22Rv1 (cell line): Measurements from ENCODE around the gene GPBAR1.

Experiments used
- ZFX ChIP-seq: fragments of 450-650 bp; IDR thresholded peaks from 2 replicates; pipeline ENCODE4 v1.6.1; 2017; ENCODE audit warnings: antibody characterized with exemption, borderline replicate concordance
- TF ChIP-seq, protein P1 (sequence below): fragments of 450-650 bp; IDR thresholded peaks from 2 replicates; pipeline ENCODE4 v1.5.1; 2017; ENCODE audit warnings: mild to moderate bottlenecking

DNA sequence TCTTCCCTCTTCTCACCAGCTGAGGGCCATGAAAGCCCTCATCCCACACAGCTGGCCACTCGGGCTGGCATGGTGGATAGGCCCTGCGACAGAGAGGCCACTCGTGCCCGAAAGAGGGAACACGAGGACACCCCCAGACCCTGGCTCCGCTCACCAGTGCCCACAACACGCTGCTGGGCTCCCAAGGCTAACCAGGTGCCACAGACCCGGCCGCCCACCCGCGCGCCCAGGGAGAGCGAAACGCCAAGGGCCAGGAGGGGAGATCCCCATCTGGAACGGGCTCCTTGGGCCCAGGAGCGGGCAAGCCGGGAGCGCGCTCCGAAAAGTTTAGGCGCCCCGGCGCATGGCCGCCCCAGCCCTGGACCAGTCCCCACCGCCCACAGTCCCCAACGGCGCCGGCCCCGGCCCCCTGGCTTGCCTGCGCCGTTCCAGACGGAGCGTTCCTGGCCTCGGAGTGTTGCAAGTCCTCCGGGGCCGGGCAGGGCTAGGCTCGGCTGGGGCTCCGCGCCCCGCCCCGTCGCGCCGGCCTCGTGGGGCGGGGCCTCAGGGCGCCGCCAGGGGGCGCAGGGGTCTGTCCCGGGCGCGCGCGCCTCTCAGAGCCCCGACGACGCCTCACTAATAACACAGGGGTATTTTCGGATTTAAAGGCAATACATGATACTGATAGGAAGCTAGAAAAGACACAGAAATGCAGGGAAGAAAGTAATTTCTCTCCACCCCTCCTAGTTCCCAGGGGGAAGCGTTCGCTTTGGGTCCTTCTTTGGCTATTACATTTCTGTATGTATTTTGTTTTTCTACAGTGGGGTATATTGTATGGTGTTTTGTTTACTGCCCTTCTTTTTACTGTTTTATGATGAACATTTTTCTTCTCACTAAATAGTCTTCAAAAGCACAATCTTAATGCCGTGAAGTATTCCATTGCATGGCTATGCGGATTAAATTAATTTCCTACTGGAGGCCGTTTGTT, 31.5 kb downstream of the GPBAR1 start, which contains the start of gene TMBIM1:
- TF ChIP-seq, protein P1, sequence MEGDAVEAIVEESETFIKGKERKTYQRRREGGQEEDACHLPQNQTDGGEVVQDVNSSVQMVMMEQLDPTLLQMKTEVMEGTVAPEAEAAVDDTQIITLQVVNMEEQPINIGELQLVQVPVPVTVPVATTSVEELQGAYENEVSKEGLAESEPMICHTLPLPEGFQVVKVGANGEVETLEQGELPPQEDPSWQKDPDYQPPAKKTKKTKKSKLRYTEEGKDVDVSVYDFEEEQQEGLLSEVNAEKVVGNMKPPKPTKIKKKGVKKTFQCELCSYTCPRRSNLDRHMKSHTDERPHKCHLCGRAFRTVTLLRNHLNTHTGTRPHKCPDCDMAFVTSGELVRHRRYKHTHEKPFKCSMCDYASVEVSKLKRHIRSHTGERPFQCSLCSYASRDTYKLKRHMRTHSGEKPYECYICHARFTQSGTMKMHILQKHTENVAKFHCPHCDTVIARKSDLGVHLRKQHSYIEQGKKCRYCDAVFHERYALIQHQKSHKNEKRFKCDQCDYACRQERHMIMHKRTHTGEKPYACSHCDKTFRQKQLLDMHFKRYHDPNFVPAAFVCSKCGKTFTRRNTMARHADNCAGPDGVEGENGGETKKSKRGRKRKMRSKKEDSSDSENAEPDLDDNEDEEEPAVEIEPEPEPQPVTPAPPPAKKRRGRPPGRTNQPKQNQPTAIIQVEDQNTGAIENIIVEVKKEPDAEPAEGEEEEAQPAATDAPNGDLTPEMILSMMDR = peak; percentile 98
- TF ChIP-seq ZFX = no peak
